ENCODE results near the gene FANCG. TPM values are rescaled to one million over a fixed set of nuclear protein-coding genes. Genes with fewer than 3 reads are reported as not detected.

Gene FANCG
- total RNA-seq, 1 donor from 2014 or later = 9.7 TPM

DNA sequence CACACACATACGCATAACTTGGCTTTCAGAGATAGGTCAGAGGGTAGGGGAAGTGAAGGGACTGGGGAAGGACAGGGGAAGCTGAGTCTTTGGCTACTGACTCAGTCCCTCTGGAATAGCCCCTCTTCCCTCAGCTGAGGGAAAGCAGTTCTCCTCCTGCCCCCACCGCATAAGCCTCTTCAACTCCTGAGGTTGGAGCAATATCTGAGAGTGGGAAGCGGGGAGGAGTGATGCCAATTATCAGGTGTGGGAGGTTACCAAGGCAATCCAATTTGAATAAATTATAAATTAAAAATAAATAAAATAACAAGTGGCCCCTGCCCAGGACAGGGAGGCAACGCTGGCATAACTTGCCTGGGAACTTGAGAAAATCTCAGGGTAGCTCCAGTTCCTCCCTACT lies 24.8 kb upstream of the FANCG start:
- Histone ChIP-seq H3K27me3 (ENCODE audit: control insufficient read depth, insufficient read depth, low read length) (no peaks in the 10 kb centered on the region), H3K36me3 (ENCODE audit: control insufficient read depth, insufficient read depth, low read length) (peaks cover 13% of the 10 kb centered on the region), H3K4me3 (ENCODE audit: low read depth, low read length) (no peak overlapping the region)
- no peak for TF ChIP-seq CTCF (IDR thresholded peaks at IDR 0.05; ENCODE audit: insufficient read depth, low read length, severe bottlenecking)
- FAIRE-seq (no peak), DNase-seq (ENCODE audit: low read depth) (no peak)

GRCh38 chr9:35103660-35104191 lies 24.0 kb upstream of the FANCG start:
- Histone ChIP-seq H3K36me3 (ENCODE audit: control insufficient read depth, insufficient read depth, low read length) (peaks cover 13% of the 10 kb centered on the region), H3K27me3 (ENCODE audit: control insufficient read depth, insufficient read depth, low read length) (no peaks in the 10 kb centered on the region), H3K4me3 (ENCODE audit: low read depth, low read length) (peak overlapping the region; percentile 62)
- DNase-seq (ENCODE audit: low read depth) (no peak), FAIRE-seq (no peak)
- TF ChIP-seq CTCF (IDR thresholded peaks at IDR 0.05; ENCODE audit: insufficient read depth, low read length, severe bottlenecking) = no peak

DNA sequence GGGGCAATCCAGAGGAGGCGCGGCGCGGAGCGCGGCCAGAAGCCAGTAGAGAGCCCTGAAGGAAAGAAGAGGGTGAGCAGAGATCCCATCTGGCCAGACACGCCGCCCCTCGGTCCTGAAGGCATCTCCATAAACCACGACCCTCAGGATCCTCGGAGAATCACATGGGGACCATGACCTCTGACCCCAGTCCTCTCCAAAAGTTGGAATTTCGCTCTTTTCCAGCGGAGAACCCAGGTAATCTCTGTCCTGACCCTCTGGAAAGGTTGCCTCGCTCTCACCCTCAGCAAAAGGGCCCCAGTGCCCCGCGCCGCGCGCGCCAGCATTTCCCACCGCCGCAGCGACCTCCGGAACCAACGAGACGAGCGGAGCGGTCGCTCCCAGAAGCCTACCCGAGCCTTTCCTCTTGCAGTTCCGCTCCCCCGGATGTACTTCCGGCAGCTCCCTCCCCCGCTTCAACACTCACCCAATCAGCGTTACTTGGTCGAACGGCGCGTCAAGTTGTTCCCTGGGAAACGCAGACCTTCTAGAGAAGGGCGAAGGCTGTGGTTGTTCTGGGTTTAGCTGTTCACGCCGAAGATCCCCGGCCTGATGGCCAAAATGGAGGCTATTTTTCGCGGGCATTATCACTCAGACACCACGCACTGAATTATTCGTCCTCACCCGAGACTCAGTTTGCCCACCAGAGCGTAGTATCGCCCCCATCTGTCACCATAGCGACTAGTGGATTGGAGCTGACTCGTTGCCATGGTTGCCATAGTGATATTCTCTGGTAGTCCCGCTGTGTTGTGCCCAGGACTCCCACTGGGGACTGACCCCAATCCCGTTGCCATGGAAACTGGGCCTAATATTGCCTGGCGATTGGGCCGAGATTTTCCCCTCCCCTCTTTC lies 23.3 kb upstream of the FANCG start, which contains the start of gene STOML2:
TSS of gene STOML2 (minus strand) at position 363 of the 891 bp plus-strand sequence. CDS start at position 326, 37 bp downstream.
- no peak for TF ChIP-seq CTCF (IDR thresholded peaks at IDR 0.05; ENCODE audit: insufficient read depth, low read length, severe bottlenecking)
- H3K36me3 ChIP-seq (ENCODE audit: control insufficient read depth, insufficient read depth, low read length) = peaks cover 13% of the 10 kb centered on the region
- FAIRE-seq (peak; percentile 92), DNase-seq (ENCODE audit: low read depth) (peak; percentile 92)
- no peaks in the 10 kb centered on the region for H3K27me3 ChIP-seq (ENCODE audit: control insufficient read depth, insufficient read depth, low read length)
- H3K4me3 ChIP-seq (ENCODE audit: low read depth, low read length) = peak within 1 kb of the TSS; percentile 62

GRCh38 chr9:35102465-35102768 lies 22.7 kb upstream of the FANCG start:
- peak overlapping the region; percentile 62 for H3K4me3 ChIP-seq (ENCODE audit: low read depth, low read length)
- DNase-seq (ENCODE audit: low read depth) (no peak), FAIRE-seq (no peak)
- no peaks in the 10 kb centered on the region for H3K27me3 ChIP-seq (ENCODE audit: control insufficient read depth, insufficient read depth, low read length)
- peaks cover 11% of the 10 kb centered on the region for H3K36me3 ChIP-seq (ENCODE audit: control insufficient read depth, insufficient read depth, low read length)
- no peak for TF ChIP-seq CTCF (IDR thresholded peaks at IDR 0.05; ENCODE audit: insufficient read depth, low read length, severe bottlenecking)

DNA sequence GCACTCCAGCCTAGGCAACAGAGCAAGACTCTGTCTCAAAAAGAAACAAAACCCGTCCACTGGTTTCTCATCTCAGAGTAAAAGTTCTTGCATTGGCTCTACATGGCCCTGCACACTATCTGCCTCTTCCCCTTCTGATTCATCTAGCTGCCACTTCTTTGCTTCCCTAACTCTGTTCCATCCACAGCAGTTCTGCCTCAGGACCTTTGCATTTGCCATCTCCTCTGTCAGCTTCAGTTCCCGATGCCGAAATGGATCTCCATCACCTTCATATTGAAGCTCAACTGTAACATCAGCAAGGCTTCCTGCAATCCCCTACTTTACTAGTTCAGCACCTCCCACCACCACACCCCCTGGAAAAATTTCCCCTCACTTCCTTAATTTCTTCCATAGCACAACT lies 17.8 kb upstream of the FANCG start:
- Histone ChIP-seq H3K27me3 (ENCODE audit: control insufficient read depth, insufficient read depth, low read length) (no peaks in the 10 kb centered on the region), H3K36me3 (ENCODE audit: control insufficient read depth, insufficient read depth, low read length) (peaks cover 17% of the 10 kb centered on the region), H3K4me3 (ENCODE audit: low read depth, low read length) (no peak overlapping the region)
- FAIRE-seq (peak; percentile 32), DNase-seq (ENCODE audit: low read depth) (no peak)
- TF ChIP-seq CTCF (IDR thresholded peaks at IDR 0.05; ENCODE audit: insufficient read depth, low read length, severe bottlenecking) = no peak
